Heart left ventricle (tissue), 16 donors: ENCODE data around the gene CRADD. TPM values are rescaled to one million over a fixed set of nuclear protein-coding genes. Genes with fewer than 3 reads are reported as not detected.

Experiments used
- ATAC-seq, 4 donors: fragments of 200-7000 bp; cut with Tn5 transposase; one replicate each; pipeline ENCODE4 v1.9.1; 2020 to 2022; ENCODE audit warnings: moderate library complexity in 4 of 4, mild to moderate bottlenecking in 3 of 4, moderate number of reproducible peaks in 1 of 4
- DNase-seq, 5 donors: peaks; one replicate each; pipeline ENCODE4 v3.0.0-alpha.2; 2020
- H3K27ac ChIP-seq, 12 donors: fragments of 200-600 bp; sonication (generic) in 4 of 12; one replicate each; pipeline versions ENCODE4 v1.5.0 to v1.8.0; 2016 to 2022; ENCODE audit warnings: mild to moderate bottlenecking in 2 of 12
- H3K27me3 ChIP-seq, 9 donors: fragments of 200-600 bp; sonication (generic) in 2 of 9; one replicate each; pipeline versions ENCODE4 v1.5.1 to v1.8.0; 2016 to 2022; ENCODE audit warnings: mild to moderate bottlenecking in 3 of 9
- H3K36me3 ChIP-seq, 9 donors: fragments of 200-600 bp; sonication (generic) in 2 of 9; one replicate each; pipeline versions ENCODE4 v1.5.0 to v1.8.0; 2018 to 2022; ENCODE audit warnings: mild to moderate bottlenecking in 2 of 9
- H3K4me1 ChIP-seq, 12 donors: fragments of 200-600 bp; sonication (generic) in 4 of 12; one replicate each; pipeline versions ENCODE4 v1.5.0 to v1.8.0; 2016 to 2022; ENCODE audit warnings: mild to moderate bottlenecking in 3 of 12
- H3K4me3 ChIP-seq, 12 donors: fragments of 200-600 bp; sonication (generic) in 4 of 12; one replicate each; pipeline versions ENCODE4 v1.5.0 to v1.8.0; 2017 to 2022; ENCODE audit warnings: mild to moderate bottlenecking in 9 of 12, moderate library complexity in 4 of 12
- H3K9me3 ChIP-seq, 12 donors: fragments of 200-600 bp; sonication (generic) in 4 of 12; one replicate each; pipeline versions ENCODE4 v1.5.0 to v1.8.0; 2016 to 2022; ENCODE audit warnings: mild to moderate bottlenecking in 1 of 12
- CTCF ChIP-seq, 12 donors: fragments of 200-600 bp; sonication (generic) in 4 of 12; IDR thresholded peaks; one replicate each; pipeline versions ENCODE4 v1.5.0 to v1.8.0; 2018 to 2022; ENCODE audit warnings: antibody characterized with exemption in 12 of 12, mild to moderate bottlenecking in 5 of 12
- POLR2A ChIP-seq, 2 donors: fragments of 450-650 bp; IDR thresholded peaks; one replicate each; pipeline ENCODE4 v1.6.1; 2017; ENCODE audit warnings: antibody characterized with exemption in 2 of 2, mild to moderate bottlenecking in 2 of 2, moderate library complexity in 2 of 2
- WGBS, 4 donors: extraction: QIAGEN DNeasy Blood & Tissue Kit in 2 of 4; methylation state at CpG; one replicate each; pipeline versions ENCODE4 v1.1.5 to v1.1.7; 2013 to 2018; 5-methylcytosine and 5-hydroxymethylcytosine counted together
- intact Hi-C, 10 donors: fragments of 100-400 bp; cut with DNase I; formaldehyde crosslinking; loops; one replicate each; pipeline versions ENCODE4 v1.11.1 to v1.14.2; 2022
- polyA plus RNA-seq, 2 donors: library from polyadenylated mRNA; stranded (reverse); fragments of 200-250 nt; gene quantifications; one replicate each; pipeline ENCODE4 v1.2.3, GENCODE V29; 2013
- total RNA-seq, 9 donors: library from RNA; depleted of rRNA in 2 of 9; stranded (reverse); fragments of >200 nt in 2 of 9; fragmentation: NEBNext Ultra II Directional in 3 of 9; extraction: Animal tissue kit (Norgen Biotek cat#: 25700) in 3 of 9; gene quantifications; one replicate each; pipeline versions ENCODE4 v1.1.0 to v1.2.4, GENCODE V29; 2016 to 2023
- donor health status: ischemic (EF 13 %, LVEDD 7.1; RV severe dilation, severe dysfunction).
- donor health status: healthy with polysubstance abuse.
- donor health status: DM: no; HTN: yes; CAD: no.
- donor health status: DM: no; HTN: no; CAD: no.
- donor health status: ischemic (EF 25% LVEDD 6.9; RV normal size, moderate dysfunction).
- donor health status: ischemic (EF 25% LVEDD 5.7; RV mildly dilated, moderate dysfunction).
- donor health status: healthy.
- donor health status: DM: yes; HTN: yes; CAD: no.
- donor health status: ischemic (EF 35%, LVEDD 5.7; RV mildly dilated, moderate dysfunction).
- donor health status: nonischemic (EF 11% LVEDD 7.7; RV severe dilation, severe dysfunction).
- donor health status: DM: yes; HTN: yes; CAD: no.
- donor health status: PGD.
- donor health status: ischemic (EF 29% LVEDD 5.4; RV normal size, mild dysfunction).
- donor health status: nonischemic (EF 23%, LVEDD 6.1; RV moderate dilation, normal function).

The CRADD gene
- total and polyA plus RNA-seq, 11 donors: 11.0 to 100 (median 44.5) TPM

GRCh38 chr12:93875157-93875556 lies 198.0 kb downstream of the CRADD start:
- H3K27me3 ChIP-seq: no peaks in the 10 kb centered on the region
- no peak for TF ChIP-seq CTCF (IDR thresholded peaks at IDR 0.05)
- TF ChIP-seq POLR2A (IDR thresholded peaks at IDR 0.05): no peak
- peaks cover 0 to 67% (median 32%) of the 10 kb centered on the region in 12 donors for H3K9me3 ChIP-seq
- DNase-seq (no peak), ATAC-seq (no peak)
- H3K36me3 ChIP-seq: no peaks in the 10 kb centered on the region
- no peak overlapping the region for H3K4me3 ChIP-seq
- H3K4me1 ChIP-seq: peaks cover 0 to 11% (median 7%) of the 10 kb centered on the region in 12 donors
- H3K27ac ChIP-seq: no peak overlapping the region
- WGBS, 4 donors: 77 to 93% (median 85%) methylated on average over 1 of the region's 1 CpG
- intact Hi-C loops: no loop called here

- Histone ChIP-seq H3K9me3 (peaks cover 0 to 60% (median 32%) of the 10 kb centered on the region in 12 donors), H3K27ac (no peak overlapping the region), H3K27me3 (no peaks in the 10 kb centered on the region), H3K4me1 (peaks cover 0 to 23% (median 16%) of the 10 kb centered on the region in 12 donors), H3K36me3 (no peaks in the 10 kb centered on the region), H3K4me3 (no peak overlapping the region)
- ATAC-seq (no peak), DNase-seq (no peak)
- intact Hi-C loops: no loop called here
- TF ChIP-seq POLR2A (IDR thresholded peaks at IDR 0.05): no peak
- no peak for TF ChIP-seq CTCF (IDR thresholded peaks at IDR 0.05)
These were observed 199.2 kb downstream of the CRADD start for GRCh38 chr12:93876360-93876759.

- no peak for DNase-seq
- ATAC-seq: no peak
- Histone ChIP-seq H3K4me3 (no peak overlapping the region), H3K36me3 (no peaks in the 10 kb centered on the region), H3K27me3 (no peaks in the 10 kb centered on the region), H3K9me3 (peaks cover 0 to 49% (median 29%) of the 10 kb centered on the region in 12 donors), H3K4me1 (peaks cover 0 to 26% (median 16%) of the 10 kb centered on the region in 12 donors), H3K27ac (no peak overlapping the region)
- no peak for TF ChIP-seq POLR2A (IDR thresholded peaks at IDR 0.05)
- no peak for TF ChIP-seq CTCF (IDR thresholded peaks at IDR 0.05)
- intact Hi-C loops: no loop called here
These were observed 200.3 kb downstream of the CRADD start for GRCh38 chr12:93877446-93877845.

- Histone ChIP-seq H3K36me3 (no peaks in the 10 kb centered on the region), H3K27me3 (no peaks in the 10 kb centered on the region), H3K4me3 (no peak overlapping the region), H3K4me1 (peaks cover 0 to 26% (median 16%) of the 10 kb centered on the region in 12 donors), H3K9me3 (peaks cover 0 to 26% (median 13%) of the 10 kb centered on the region in 12 donors), H3K27ac (peak overlapping the region in 7 of 12 donors; percentile 4 to 36 (median 21))
- no peak for DNase-seq
- TF ChIP-seq POLR2A (IDR thresholded peaks at IDR 0.05): no peak
- intact Hi-C loops: loop anchor here in 3 of 10 donors (5.0 to 10.0 kb wide), 3 partner anchors 32 to 215 kb away; no protein-coding TSS in a partner anchor
- 58 to 61% (median 59%) methylated on average over 6 of the region's 6 CpGs for WGBS, 4 donors
- ATAC-seq: peak; percentile 51 to 79 (median 60)
These were observed 202.6 kb downstream of the CRADD start for GRCh38 chr12:93879476-93880421.
